Measurements from ENCODE around the gene CLPSL2.

The CLPSL2 gene

GRCh38 chr6:35786810-35787209 lies 10.4 kb downstream of the CLPSL2 start:
- Histone ChIP-seq H3K27ac (replicated peaks) (no peak overlapping the region), H3K4me3 (replicated peaks; ENCODE audit: insufficient read depth, low read length) (no peak overlapping the region), H3K27me3 (ENCODE audit: insufficient read depth, poor library complexity, severe bottlenecking) (peaks cover 32% of the 10 kb centered on the region)
- DNase-seq (ENCODE audit: low read depth in 1 of 2, low spot score in 1 of 2) = no peak
- TF ChIP-seq GABPA (IDR thresholded peaks at IDR 0.05; ENCODE audit: low read depth) = no peak
- TF ChIP-seq POLR2AphosphoS5 (IDR thresholded peaks at IDR 0.05; ENCODE audit: low read depth) = no peak
- TF ChIP-seq CTCF (IDR thresholded peaks at IDR 0.05; ENCODE audit: insufficient read depth, low read length) = no peak
- no peak for TF ChIP-seq REST (IDR thresholded peaks at IDR 0.05; ENCODE audit: insufficient replicate concordance, low read depth)
- TF ChIP-seq SPI1 (IDR thresholded peaks at IDR 0.05; ENCODE audit: borderline replicate concordance, low read depth) = no peak

- no peak for DNase-seq (ENCODE audit: low read depth in 1 of 2, low spot score in 1 of 2)
- peaks cover 33% of the 10 kb centered on the region for H3K27me3 ChIP-seq (ENCODE audit: insufficient read depth, poor library complexity, severe bottlenecking)
- H3K4me3 ChIP-seq (replicated peaks; ENCODE audit: insufficient read depth, low read length) = no peak overlapping the region
- H3K27ac ChIP-seq (replicated peaks) = no peak overlapping the region
- TF ChIP-seq GABPA (IDR thresholded peaks at IDR 0.05; ENCODE audit: low read depth) = no peak
- TF ChIP-seq SPI1 (IDR thresholded peaks at IDR 0.05; ENCODE audit: borderline replicate concordance, low read depth) = no peak
- no peak for TF ChIP-seq CTCF (IDR thresholded peaks at IDR 0.05; ENCODE audit: insufficient read depth, low read length)
- TF ChIP-seq POLR2AphosphoS5 (IDR thresholded peaks at IDR 0.05; ENCODE audit: low read depth) = no peak
- TF ChIP-seq REST (IDR thresholded peaks at IDR 0.05; ENCODE audit: insufficient replicate concordance, low read depth) = no peak
These were observed 11.1 kb downstream of the CLPSL2 start for GRCh38 chr6:35787266-35788218.

GRCh38 chr6:35788423-35788982 lies 12.1 kb downstream of the CLPSL2 start:
- H3K27ac ChIP-seq (replicated peaks) = no peak overlapping the region
- TF ChIP-seq CTCF (IDR thresholded peaks at IDR 0.05; ENCODE audit: insufficient read depth, low read length) = no peak
- no peak for TF ChIP-seq SPI1 (IDR thresholded peaks at IDR 0.05; ENCODE audit: borderline replicate concordance, low read depth)
- no peak for TF ChIP-seq POLR2AphosphoS5 (IDR thresholded peaks at IDR 0.05; ENCODE audit: low read depth)
- TF ChIP-seq GABPA (IDR thresholded peaks at IDR 0.05; ENCODE audit: low read depth) = no peak
- TF ChIP-seq REST (IDR thresholded peaks at IDR 0.05; ENCODE audit: insufficient replicate concordance, low read depth) = no peak
- H3K27me3 ChIP-seq (ENCODE audit: insufficient read depth, poor library complexity, severe bottlenecking) = peaks cover 38% of the 10 kb centered on the region
- no peak overlapping the region for H3K4me3 ChIP-seq (replicated peaks; ENCODE audit: insufficient read depth, low read length)
- DNase-seq (ENCODE audit: low read depth in 1 of 2, low spot score in 1 of 2) = no peak

Measured in HL-60 (cell line).